Activated CD8-positive, alpha-beta memory T cell treated with anti-CD3 and anti-CD28 coated beads for 4 hours (primary cell): ENCODE results near the gene DPP4.
"Not testable (repeated sequence)": the region's sequence is repeated elsewhere in the genome, so short reads cannot be mapped to it uniquely, and the experiment has no call there.

Experiments
- DNase-seq, 2 donors: peaks; one replicate each; pipeline ENCODE4 v3.0.0-alpha.2; 2020; ENCODE audit warnings: low read depth in 2 of 2

DPP4 gene

DNA sequence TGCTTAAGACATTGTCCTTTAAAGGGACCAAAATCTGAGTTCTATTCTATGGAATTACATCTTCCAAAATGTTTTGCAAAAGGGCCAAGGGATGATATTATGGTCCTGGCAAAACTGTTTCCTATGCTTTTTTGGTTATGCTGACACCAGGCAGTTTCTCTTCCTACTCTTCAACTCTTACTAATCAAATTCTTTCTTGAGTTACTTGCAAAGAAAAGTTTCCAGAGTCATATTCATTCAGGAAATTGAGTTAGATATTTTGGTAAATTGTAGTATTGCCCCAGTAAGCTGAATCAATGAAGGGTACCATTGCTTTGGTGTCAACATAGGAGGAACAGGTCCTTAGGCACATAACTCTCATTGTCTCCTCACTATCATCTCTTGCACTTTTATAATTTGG is 118.8 kb downstream of the DPP4 start:
- DNase-seq, result no peak

DNA sequence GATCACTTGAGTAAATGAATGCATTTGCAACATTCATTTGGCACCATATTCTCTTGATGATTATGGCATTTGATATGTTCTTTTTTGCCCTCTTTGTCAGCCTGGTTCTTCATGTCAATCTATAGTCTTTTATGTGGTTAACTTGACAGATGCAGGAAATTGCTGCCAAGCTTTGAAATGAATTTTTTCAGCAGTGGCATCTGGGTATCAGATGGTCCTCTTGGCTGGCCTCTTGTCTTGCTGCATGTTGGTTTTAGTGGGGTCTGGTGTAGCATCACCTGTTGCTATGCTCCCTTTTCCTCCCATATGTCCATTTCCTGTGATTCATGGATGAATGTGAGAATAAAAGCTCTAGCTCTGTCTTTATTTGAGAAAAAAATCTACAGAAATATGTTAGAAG is 119.9 kb downstream of the DPP4 start:
- no peak for DNase-seq

DNA sequence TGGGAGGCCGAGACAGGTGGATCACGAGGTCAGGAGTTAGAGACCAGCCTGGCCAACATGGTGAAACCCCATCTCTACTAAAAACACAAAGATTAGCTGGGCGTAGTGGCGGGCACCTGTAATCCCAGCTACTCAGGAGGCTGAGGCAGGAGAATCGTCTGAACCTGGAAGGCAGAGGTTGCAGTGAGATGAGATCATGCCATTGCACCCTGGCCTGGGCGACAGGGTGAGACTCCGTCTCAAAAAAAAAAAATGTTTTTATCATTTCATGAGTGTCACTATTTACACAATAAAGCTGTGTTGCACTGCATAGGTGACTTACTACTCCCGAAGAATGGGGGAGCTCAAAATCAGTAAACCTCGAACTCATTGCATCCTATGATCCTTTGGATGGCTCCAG is 120.6 kb downstream of the DPP4 start:
- not testable (repeated sequence) for DNase-seq

DNA sequence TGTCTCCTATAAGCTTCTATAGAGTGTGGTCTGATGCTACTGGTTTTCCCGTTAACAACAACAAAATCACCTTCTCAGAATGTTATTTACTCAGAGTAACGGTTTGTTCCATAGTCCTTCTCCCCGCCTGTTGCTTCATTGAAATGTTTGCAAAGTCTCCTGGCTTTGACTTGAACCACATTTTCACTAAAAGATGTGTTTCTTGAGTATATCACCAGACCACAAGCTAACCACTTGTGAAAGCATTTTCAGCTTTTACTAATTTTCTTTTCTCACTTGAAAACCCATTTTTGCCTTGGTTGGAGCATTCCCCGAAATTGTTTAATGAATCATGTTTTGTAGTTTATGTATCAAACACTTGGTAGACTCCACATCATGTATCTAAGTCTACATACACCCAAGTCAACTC is 121.2 kb downstream of the DPP4 start:
- DNase-seq, result no peak

DNA sequence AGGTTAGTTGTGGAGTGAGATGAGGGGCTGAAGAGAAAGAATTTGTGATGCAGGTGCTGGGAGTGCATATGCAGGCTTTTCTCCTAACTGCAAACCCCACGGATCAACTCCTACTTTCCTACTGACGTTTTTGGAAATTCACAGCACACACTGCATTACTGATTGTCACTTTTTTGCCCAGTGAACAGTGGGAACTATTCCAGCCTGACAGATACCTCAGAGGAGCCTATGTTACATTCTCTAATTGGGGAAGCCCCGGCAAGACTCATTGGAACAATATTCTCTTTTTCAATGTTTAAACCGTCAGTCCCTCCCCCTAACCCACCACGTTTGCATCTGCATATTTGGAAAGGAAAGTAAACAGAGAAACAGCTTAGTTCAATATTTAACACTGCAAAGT is 126.2 kb downstream of the DPP4 start:
- DNase-seq, result no peak

DNA sequence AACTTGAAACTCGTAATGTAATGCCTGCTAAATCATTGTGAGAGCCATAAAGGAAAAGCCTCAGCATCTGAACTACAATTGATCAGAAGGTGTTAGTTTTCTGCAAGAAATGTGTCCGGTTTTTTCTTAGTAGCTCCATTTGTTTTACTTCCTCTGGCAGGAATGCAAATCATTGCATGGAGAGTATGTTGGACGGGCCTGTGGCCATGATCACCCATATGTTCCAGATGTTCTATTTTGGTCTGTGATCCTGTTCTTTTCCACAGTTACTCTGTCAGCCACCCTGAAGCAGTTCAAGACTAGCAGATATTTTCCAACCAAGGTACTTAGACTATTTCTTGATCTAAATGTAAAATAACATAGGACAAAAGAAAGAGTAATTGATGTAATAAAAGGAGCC is 126.6 kb downstream of the DPP4 start:
- no peak for DNase-seq

DNA sequence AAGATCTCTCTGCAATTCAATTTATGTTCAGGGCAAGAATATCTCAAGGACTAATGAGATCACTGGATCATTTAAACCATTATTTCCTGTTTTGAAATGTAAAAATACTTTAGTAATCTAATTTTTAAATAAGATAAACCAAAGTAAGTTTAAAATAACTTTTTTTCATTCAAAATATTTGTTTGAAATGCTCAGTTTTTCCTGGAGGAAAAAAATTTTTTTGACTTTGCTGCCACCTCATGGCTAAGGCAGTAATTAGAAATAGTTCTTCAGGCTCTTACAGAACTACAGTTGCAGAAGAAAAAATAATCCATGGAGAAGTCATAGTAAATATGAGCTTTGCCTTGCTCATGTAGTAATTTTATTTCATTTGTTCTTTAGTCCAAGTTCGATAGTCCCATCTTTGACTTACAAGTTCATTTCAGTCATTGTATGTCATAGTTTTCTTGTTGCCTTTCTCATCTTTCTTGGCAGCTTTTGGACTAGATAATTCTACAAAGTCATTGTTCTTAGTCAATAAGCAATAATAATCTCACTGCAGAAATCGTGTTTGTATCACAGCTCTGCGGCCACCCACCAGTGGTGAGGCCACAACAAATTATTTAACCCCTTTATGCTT is 127.4 kb downstream of the DPP4 start:
- no peak for DNase-seq

DNA sequence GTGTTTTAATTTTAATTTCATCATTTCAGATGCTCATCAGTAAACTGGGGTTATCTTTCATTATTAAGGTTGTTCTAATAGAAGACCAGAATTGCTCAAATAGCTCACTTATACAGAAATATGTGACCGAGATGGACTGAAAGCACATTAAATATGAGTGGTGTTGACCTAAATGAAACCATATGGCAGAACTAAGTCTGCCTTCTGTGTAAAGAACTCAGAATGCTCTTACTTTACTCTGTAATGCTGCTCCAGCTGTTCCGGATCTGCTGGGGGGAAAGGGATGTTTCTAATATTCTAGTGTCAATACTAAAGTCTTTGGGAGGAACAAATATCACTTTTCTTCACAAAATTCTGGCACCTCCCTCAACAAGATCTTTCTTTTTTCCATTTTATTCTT is 131.0 kb downstream of the DPP4 start:
- no peak for DNase-seq
